ENCODE data around the gene MRPL11.

Gene MRPL11

DNA sequence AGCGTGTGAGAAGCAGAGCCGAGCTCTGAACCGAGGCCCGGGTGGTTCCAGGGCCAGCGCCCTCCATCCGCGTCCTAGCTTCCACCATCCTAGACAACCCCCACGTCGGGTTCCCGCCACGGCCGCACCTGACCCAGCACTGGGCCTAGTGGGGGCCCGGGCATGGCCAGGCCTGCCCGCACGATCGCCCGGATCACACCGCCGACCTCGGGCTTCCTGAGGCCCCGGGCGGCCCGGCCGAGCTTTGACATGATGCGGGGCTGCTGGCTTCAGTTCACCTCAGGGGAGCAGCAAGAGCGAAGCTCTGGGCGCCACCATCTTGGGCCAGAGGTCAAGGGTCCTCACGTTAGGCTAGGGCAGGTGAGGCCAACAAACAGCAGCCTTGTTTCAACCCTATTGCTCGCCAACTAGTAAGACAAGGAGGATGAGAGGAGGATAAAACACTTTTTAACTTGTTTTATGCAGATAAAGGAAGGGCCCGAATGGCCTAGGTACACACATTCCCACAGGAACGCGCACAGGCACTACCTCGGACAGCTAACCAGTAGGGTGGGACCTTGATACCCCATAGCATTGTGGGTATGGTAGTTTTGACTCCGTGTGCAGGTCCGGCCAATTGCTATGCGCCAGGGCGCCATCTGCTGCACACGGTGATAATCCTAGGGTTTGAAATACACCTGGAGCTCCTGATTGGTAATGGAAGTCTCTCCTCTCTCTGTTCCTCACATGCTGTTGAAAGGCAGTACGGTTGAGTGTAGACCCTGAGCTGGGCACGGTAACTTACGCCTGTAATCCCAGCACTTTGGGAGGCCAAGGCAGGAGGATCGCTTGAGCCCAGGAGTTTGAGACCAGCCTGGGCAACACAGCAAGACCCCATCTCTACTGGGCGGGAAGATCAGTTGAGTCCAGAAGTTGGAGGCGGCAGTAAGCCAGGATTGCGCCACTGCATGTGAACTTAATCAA is at the start of gene MRPL11:
MRPL11 (minus strand) TSS at position 345 of the 963 bp plus-strand sequence; CDS start at position 251, 94 bp downstream.
- Histone ChIP-seq H3K9me3 (ENCODE audit: control insufficient read depth in 2 of 2, low read length in 2 of 2) (no peaks in the 10 kb centered on the region), H3K4me3 (ENCODE audit: low read length in 2 of 2) (peak within 1 kb of the TSS; percentile 92 to 95), H3K27ac (ENCODE audit: low read length) (peak within 1 kb of the TSS; percentile 94), H3K36me3 (ENCODE audit: control insufficient read depth in 2 of 2, insufficient read depth in 2 of 2, low read length in 2 of 2) (peaks cover 14 to 15% of the 10 kb centered on the region in 2 donors), H3K4me1 (ENCODE audit: control insufficient read depth, insufficient read depth, low read length) (peaks cover 10% of the 10 kb centered on the region), H3K27me3 (ENCODE audit: control insufficient read depth in 1 of 2, insufficient read depth in 2 of 2, low read length in 2 of 2) (no peaks in the 10 kb centered on the region), H3K9ac (ENCODE audit: low read length in 2 of 2) (peak within 1 kb of the TSS; percentile 91 to 95)

DNA sequence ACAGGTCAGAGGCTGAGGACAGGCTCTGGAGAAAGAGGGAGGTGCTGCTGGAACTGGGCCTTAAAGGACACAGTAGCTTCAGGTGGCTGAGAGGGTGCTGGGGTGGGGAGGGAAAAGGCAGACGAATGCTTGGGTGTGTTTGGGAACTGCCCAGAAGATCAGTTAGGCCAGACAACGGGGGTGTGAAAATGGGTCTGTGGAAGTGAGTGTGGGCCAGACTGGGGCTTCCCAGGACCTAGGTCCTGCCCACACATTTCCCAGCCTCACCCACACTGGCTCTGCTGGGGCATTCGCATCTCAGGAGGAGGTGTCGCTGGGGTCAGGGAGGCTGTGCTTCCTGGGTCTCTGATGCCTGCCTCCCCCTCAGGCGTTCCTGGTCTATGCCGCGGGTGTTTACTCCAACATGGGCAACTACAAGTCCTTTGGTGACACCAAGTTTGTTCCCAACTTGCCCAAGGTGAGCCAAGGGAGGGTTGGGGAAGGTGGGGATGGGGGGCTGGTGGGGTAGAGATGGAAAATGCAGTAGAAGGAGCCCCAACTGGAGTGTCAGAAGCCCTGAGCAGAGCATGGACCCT is 46.2 kb upstream of the MRPL11 start:
- H3K4me1 ChIP-seq (ENCODE audit: control insufficient read depth, insufficient read depth, low read length) = peaks cover 5% of the 10 kb centered on the region
- no peak overlapping the region for H3K27ac ChIP-seq (ENCODE audit: low read length)
- no peaks in the 10 kb centered on the region for H3K9me3 ChIP-seq (ENCODE audit: control insufficient read depth in 2 of 2, low read length in 2 of 2)
- peaks cover 0 to 3% of the 10 kb centered on the region in 2 donors for H3K36me3 ChIP-seq (ENCODE audit: control insufficient read depth in 2 of 2, insufficient read depth in 2 of 2, low read length in 2 of 2)
- no peaks in the 10 kb centered on the region for H3K27me3 ChIP-seq (ENCODE audit: control insufficient read depth in 1 of 2, insufficient read depth in 2 of 2, low read length in 2 of 2)
- H3K9ac ChIP-seq (ENCODE audit: low read length in 2 of 2) = no peak overlapping the region
- H3K4me3 ChIP-seq (ENCODE audit: low read length in 2 of 2) = no peak overlapping the region

DNA sequence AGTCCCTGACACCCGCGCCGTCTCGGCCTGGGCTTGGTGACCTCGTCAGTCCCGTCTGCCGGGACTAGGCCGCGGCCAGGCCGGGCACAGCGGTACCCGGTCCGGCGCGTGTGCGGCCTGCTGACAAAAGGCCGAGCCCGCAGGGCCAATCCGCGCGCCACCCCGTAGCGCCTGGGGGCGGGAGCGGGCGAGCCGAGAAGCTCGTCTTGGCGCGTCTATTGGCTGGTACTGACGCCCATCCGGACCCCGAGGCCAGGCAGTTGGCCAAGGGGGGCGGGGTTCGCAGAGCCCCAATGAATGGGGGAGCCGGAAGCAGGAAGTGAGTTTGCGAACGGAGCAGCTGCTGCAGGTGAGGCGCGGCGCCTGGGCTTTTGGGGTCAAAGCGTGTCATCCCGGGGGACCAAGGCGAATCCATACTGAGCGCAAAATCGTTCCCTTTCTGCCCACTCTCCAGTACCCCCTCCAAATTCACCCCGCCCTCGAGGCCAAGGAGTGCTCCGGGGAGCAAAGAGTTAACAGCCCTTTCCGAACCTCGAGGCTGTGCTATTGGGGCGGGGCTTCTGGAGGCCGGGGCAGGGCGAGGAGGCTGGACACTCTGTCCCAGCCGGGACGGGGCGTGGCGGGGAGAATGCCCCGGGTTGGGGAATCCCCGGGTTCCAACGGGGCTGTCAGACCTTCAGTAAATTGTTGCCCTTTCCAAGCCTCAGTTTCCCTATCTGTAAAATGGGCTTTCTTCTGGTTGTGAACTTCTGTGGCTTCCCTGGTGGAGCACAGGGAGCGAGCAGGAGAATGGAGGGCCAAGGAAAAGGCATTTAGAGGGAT is 41.7 kb upstream of the MRPL11 start, which contains the start of gene DPP3:
DPP3 (plus strand) TSS at position 318 of the 822 bp plus-strand sequence. CDS start 1,767 bp downstream, outside the sequence.
- H3K4me3 ChIP-seq (ENCODE audit: low read length in 2 of 2) = peak within 1 kb of the TSS; percentile 91
- no peaks in the 10 kb centered on the region for H3K9me3 ChIP-seq (ENCODE audit: control insufficient read depth in 2 of 2, low read length in 2 of 2)
- peaks cover 20% of the 10 kb centered on the region for H3K4me1 ChIP-seq (ENCODE audit: control insufficient read depth, insufficient read depth, low read length)
- peak within 1 kb of the TSS; percentile 88 for H3K27ac ChIP-seq (ENCODE audit: low read length)
- no peaks in the 10 kb centered on the region for H3K27me3 ChIP-seq (ENCODE audit: control insufficient read depth in 1 of 2, insufficient read depth in 2 of 2, low read length in 2 of 2)
- H3K9ac ChIP-seq (ENCODE audit: low read length in 2 of 2) = peak within 1 kb of the TSS; percentile 98 to 99
- no peaks in the 10 kb centered on the region for H3K36me3 ChIP-seq (ENCODE audit: control insufficient read depth in 2 of 2, insufficient read depth in 2 of 2, low read length in 2 of 2)

GRCh38 chr11:66479394-66480116 is 40.9 kb upstream of the MRPL11 start:
- Histone ChIP-seq H3K9ac (ENCODE audit: low read length in 2 of 2) (peak overlapping the region; percentile 98 to 99), H3K27me3 (ENCODE audit: control insufficient read depth in 1 of 2, insufficient read depth in 2 of 2, low read length in 2 of 2) (no peaks in the 10 kb centered on the region), H3K36me3 (ENCODE audit: control insufficient read depth in 2 of 2, insufficient read depth in 2 of 2, low read length in 2 of 2) (peaks cover 0 to 3% of the 10 kb centered on the region in 2 donors), H3K9me3 (ENCODE audit: control insufficient read depth in 2 of 2, low read length in 2 of 2) (no peaks in the 10 kb centered on the region), H3K27ac (ENCODE audit: low read length) (peak overlapping the region; percentile 88), H3K4me3 (ENCODE audit: low read length in 2 of 2) (peak overlapping the region; percentile 91), H3K4me1 (ENCODE audit: control insufficient read depth, insufficient read depth, low read length) (peaks cover 20% of the 10 kb centered on the region)

GRCh38 chr11:66478729-66479393 is 40.2 kb upstream of the MRPL11 start:
- Histone ChIP-seq H3K27me3 (ENCODE audit: control insufficient read depth in 1 of 2, insufficient read depth in 2 of 2, low read length in 2 of 2) (no peaks in the 10 kb centered on the region), H3K27ac (ENCODE audit: low read length) (peak overlapping the region; percentile 88), H3K4me1 (ENCODE audit: control insufficient read depth, insufficient read depth, low read length) (peaks cover 20% of the 10 kb centered on the region), H3K9ac (ENCODE audit: low read length in 2 of 2) (peak overlapping the region; percentile 98 to 99), H3K4me3 (ENCODE audit: low read length in 2 of 2) (peak overlapping the region; percentile 91), H3K9me3 (ENCODE audit: control insufficient read depth in 2 of 2, low read length in 2 of 2) (no peaks in the 10 kb centered on the region), H3K36me3 (ENCODE audit: control insufficient read depth in 2 of 2, insufficient read depth in 2 of 2, low read length in 2 of 2) (peaks cover 6 to 9% of the 10 kb centered on the region in 2 donors)

DNA sequence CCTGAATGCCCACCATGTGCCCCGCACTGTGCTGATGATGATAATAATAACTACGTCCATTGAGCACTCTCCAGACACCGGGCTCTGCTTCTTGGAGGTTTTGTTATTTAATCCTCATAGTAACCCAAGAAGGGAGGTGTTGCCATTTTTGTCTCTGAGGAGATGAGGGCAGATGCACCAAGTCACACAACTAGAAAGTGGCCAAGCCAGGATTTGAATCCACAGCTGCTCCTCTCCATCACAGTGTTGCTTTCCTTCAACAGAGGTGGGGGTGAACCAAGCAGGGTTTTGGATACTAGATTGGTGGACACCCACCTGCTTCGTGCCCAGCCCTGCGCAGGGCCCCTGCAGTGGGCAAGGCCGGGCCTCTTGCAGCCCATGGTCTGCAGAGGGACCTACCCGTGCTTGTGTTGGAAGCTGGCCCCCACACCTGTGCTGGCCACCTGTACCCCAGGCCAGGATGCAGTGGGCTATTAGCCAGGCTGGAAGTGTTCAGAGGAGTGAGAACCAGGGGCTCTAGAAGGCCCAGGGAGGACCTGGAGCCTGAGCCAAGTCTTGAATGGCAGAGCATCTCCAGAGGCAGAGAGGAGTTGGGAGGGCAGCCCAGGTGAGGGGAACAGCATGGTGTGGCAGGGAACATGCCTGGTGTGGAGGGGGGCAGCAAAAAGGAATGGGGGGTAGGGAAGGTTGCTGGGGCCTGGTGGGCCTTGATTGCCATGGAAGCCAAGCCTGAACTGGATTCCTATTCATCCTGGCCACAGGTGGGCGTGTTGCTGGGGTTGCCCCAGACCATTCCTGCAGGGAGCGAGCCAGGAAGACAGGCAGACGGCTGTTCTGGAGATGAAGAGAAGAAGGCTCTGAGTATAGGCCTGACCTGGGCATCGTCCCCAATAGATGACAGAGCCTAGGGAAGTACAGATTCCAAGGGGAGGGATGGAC is 38.9 kb upstream of the MRPL11 start:
- Histone ChIP-seq H3K4me3 (ENCODE audit: low read length in 2 of 2) (no peak overlapping the region), H3K27me3 (ENCODE audit: control insufficient read depth in 1 of 2, insufficient read depth in 2 of 2, low read length in 2 of 2) (no peaks in the 10 kb centered on the region), H3K9me3 (ENCODE audit: control insufficient read depth in 2 of 2, low read length in 2 of 2) (no peaks in the 10 kb centered on the region), H3K9ac (ENCODE audit: low read length in 2 of 2) (no peak overlapping the region), H3K4me1 (ENCODE audit: control insufficient read depth, insufficient read depth, low read length) (peaks cover 20% of the 10 kb centered on the region), H3K27ac (ENCODE audit: low read length) (no peak overlapping the region), H3K36me3 (ENCODE audit: control insufficient read depth in 2 of 2, insufficient read depth in 2 of 2, low read length in 2 of 2) (peaks cover 18 to 19% of the 10 kb centered on the region in 2 donors)

DNA sequence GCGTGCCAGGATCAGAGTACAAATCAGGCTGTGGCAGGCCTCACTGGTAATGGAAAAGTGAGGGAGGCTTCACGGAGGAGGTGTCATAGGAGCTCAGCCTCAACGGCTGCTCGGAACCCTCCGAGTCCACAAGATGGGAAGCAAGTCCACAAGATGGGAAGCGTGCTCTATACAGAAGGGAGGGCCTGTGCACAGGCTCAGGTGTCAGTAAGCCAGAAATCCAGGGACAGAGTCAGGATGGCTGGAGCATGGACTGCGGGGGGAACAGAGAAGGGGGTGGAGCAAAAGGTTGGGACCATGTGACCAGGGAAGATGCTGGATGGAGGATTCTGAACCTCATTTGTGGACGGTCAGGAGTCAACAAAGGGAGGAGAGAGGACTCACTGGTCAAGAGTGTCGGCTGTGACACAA is 38.2 kb upstream of the MRPL11 start:
- Histone ChIP-seq H3K4me3 (ENCODE audit: low read length in 2 of 2) (no peak overlapping the region), H3K9ac (ENCODE audit: low read length in 2 of 2) (no peak overlapping the region), H3K9me3 (ENCODE audit: control insufficient read depth in 2 of 2, low read length in 2 of 2) (no peaks in the 10 kb centered on the region), H3K36me3 (ENCODE audit: control insufficient read depth in 2 of 2, insufficient read depth in 2 of 2, low read length in 2 of 2) (peaks cover 23 to 24% of the 10 kb centered on the region in 2 donors), H3K4me1 (ENCODE audit: control insufficient read depth, insufficient read depth, low read length) (peaks cover 20% of the 10 kb centered on the region), H3K27ac (ENCODE audit: low read length) (no peak overlapping the region), H3K27me3 (ENCODE audit: control insufficient read depth in 1 of 2, insufficient read depth in 2 of 2, low read length in 2 of 2) (no peaks in the 10 kb centered on the region)

GRCh38 chr11:66476173-66476840 is 37.7 kb upstream of the MRPL11 start:
- Histone ChIP-seq H3K9me3 (ENCODE audit: control insufficient read depth in 2 of 2, low read length in 2 of 2) (no peaks in the 10 kb centered on the region), H3K9ac (ENCODE audit: low read length in 2 of 2) (no peak overlapping the region), H3K27me3 (ENCODE audit: control insufficient read depth in 1 of 2, insufficient read depth in 2 of 2, low read length in 2 of 2) (no peaks in the 10 kb centered on the region), H3K4me1 (ENCODE audit: control insufficient read depth, insufficient read depth, low read length) (peaks cover 20% of the 10 kb centered on the region), H3K4me3 (ENCODE audit: low read length in 2 of 2) (no peak overlapping the region), H3K36me3 (ENCODE audit: control insufficient read depth in 2 of 2, insufficient read depth in 2 of 2, low read length in 2 of 2) (peaks cover 23 to 27% of the 10 kb centered on the region in 2 donors), H3K27ac (ENCODE audit: low read length) (no peak overlapping the region)

Data from stomach smooth muscle (tissue), 2 donors.